ENCODE results near the gene PIGM. TPM values are rescaled to one million over a fixed set of nuclear protein-coding genes. Genes with fewer than 3 reads are reported as not detected.

PIGM gene
- total RNA-seq, 6 experiments from 2014 or later: 3.3 to 4.7 (median 3.9) TPM

DNA sequence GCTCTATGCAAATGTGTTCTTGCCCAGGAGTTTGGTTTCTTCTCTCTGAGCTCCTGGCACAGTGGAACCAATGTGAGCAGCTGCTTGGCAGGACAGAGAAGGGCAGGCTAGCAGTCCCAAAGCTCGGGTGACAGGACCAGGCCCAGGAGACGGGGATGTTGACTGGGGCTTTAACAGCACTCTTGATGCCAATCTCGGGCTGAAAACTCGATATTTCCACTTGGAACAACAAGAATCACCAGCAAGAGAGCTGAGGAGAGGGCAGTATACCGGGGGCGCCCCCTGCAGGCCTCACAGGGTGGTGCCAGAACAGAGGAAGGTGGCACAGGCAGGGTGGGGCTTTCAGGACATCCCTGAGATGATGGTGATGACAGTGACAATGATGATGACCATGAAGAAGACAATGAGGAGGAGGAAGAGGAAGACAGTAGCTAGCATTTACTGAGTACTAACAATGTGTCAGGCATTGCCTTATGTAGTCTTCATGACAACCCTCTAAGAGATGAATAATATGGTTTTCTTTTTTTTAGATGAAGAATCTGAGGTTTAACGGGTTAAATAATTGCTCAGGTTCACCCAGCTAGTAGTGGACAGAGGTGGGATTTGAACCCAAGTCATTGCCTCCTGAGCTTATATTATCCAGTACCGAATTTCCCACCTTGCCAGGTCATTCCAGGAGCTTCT is 46.9 kb upstream of the PIGM start:
- no peak for TF ChIP-seq POLR2A (IDR thresholded peaks at IDR 0.05)
- TF ChIP-seq, protein P1, sequence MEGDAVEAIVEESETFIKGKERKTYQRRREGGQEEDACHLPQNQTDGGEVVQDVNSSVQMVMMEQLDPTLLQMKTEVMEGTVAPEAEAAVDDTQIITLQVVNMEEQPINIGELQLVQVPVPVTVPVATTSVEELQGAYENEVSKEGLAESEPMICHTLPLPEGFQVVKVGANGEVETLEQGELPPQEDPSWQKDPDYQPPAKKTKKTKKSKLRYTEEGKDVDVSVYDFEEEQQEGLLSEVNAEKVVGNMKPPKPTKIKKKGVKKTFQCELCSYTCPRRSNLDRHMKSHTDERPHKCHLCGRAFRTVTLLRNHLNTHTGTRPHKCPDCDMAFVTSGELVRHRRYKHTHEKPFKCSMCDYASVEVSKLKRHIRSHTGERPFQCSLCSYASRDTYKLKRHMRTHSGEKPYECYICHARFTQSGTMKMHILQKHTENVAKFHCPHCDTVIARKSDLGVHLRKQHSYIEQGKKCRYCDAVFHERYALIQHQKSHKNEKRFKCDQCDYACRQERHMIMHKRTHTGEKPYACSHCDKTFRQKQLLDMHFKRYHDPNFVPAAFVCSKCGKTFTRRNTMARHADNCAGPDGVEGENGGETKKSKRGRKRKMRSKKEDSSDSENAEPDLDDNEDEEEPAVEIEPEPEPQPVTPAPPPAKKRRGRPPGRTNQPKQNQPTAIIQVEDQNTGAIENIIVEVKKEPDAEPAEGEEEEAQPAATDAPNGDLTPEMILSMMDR (IDR thresholded peaks at IDR 0.05): peak; percentile 57 to 83 (median 66)
- Histone ChIP-seq H3K4me3 (no peak overlapping the region), H3K4me1 (peaks cover 0 to 1% (median 0%) of the 10 kb centered on the region in 4 donors), H3K27ac (no peak overlapping the region), H3K9me3 (no peaks in the 10 kb centered on the region), H3K27me3 (no peaks in the 10 kb centered on the region), H3K36me3 (no peaks in the 10 kb centered on the region)
- intact Hi-C loops (cut with DNase I): no loop called here
- 21% methylated on average over 7 of the region's 8 CpGs for WGBS (ENCODE audit: insufficient coverage, low coverage, low lambda C conversion rate, missing lambda C conversion rate)
- DNase-seq (peak in 1 of 3 donors; percentile 57), ATAC-seq (peak; percentile 72 to 83 (median 76))

DNA sequence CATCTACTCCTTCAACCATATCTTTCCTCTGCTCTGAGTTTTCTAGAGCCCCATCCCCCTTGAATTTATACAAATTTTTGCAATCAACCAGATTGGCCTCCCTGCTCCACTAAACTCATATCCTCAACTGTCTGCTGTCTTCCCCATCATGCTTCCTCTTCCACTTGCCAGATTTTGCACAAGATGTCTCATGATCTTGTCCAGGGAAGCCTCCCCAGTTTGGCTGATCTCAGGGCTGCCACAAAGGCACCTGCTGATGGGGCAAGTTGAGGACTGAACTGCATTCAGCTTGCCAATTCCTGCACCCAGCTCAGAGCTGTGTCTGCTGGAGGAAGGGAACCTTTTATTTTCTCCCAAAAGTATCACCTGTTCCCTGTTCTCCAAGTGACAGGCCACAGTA is 45.7 kb upstream of the PIGM start:
- no peaks in the 10 kb centered on the region for H3K9me3 ChIP-seq
- no peak overlapping the region for H3K27ac ChIP-seq
- TF ChIP-seq POLR2A (IDR thresholded peaks at IDR 0.05): no peak
- TF ChIP-seq, protein P1 (IDR thresholded peaks at IDR 0.05): no peak
- no peaks in the 10 kb centered on the region for H3K36me3 ChIP-seq
- intact Hi-C loops (cut with DNase I): no loop called here
- DNase-seq (no peak), ATAC-seq (peak in 3 of 4 donors; percentile 25 to 42 (median 29))
- no peak overlapping the region for H3K4me3 ChIP-seq
- H3K4me1 ChIP-seq: no peaks in the 10 kb centered on the region
- H3K27me3 ChIP-seq: no peaks in the 10 kb centered on the region

DNA sequence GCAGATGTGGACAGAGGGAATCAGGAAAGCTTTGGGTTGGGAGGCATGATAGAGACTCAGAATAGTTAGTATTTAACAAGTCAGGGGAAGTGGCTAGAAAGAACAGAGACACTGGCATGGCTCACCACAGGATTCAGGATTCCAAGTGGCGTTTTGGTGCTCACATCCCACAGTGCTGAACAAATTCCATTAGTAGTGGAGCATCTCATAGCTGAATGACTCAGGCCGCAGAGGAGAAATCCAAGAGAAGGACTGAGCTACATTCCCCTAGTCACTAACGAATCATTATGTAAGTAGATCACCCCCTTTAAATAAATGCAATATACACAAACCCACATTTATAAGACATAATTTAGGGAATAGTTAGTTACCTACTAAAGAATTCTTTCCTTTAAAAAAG is 44.5 kb upstream of the PIGM start:
- WGBS (ENCODE audit: insufficient coverage, low coverage, low lambda C conversion rate, missing lambda C conversion rate): 75% methylated on average over 3 of the region's 3 CpGs
- Histone ChIP-seq H3K9me3 (no peaks in the 10 kb centered on the region), H3K4me1 (no peaks in the 10 kb centered on the region), H3K36me3 (no peaks in the 10 kb centered on the region), H3K27me3 (no peaks in the 10 kb centered on the region), H3K4me3 (no peak overlapping the region), H3K27ac (no peak overlapping the region)
- DNase-seq: no peak
- TF ChIP-seq, protein P1 (IDR thresholded peaks at IDR 0.05): no peak
- no peak for TF ChIP-seq POLR2A (IDR thresholded peaks at IDR 0.05)
- ATAC-seq: no peak
- intact Hi-C loops (cut with DNase I): no loop called here

DNA sequence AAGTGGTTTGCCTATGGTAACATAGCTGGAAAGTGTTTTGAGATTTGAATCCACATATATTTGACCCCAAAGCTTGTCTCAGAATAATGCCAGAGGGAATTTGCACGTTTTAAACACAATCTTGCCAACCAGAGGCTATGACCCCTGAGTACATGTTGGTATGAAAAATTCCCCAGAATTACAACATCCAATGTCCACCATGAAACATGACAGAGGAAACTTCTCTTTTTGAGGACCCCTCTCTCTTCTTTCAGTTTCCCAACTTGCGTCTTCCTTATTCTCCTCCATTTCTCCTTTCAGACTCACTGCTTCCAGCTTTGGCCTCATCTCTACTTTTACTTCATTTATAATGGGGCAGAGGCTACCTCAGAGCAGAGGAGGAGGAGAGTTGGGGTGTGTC is 44.0 kb upstream of the PIGM start:
- peaks cover 0 to under 1% (median 0%) of the 10 kb centered on the region in 4 donors for H3K4me1 ChIP-seq
- ATAC-seq (peak in 3 of 4 donors; percentile 13 to 48 (median 19)), DNase-seq (no peak)
- 39% methylated on average over 2 of the region's 2 CpGs for WGBS (ENCODE audit: insufficient coverage, low coverage, low lambda C conversion rate, missing lambda C conversion rate)
- H3K27me3 ChIP-seq: no peaks in the 10 kb centered on the region
- H3K9me3 ChIP-seq: no peaks in the 10 kb centered on the region
- no peak overlapping the region for H3K27ac ChIP-seq
- no peaks in the 10 kb centered on the region for H3K36me3 ChIP-seq
- no peak overlapping the region for H3K4me3 ChIP-seq
- intact Hi-C loops (cut with DNase I): no loop called here
- no peak for TF ChIP-seq POLR2A (IDR thresholded peaks at IDR 0.05)
- TF ChIP-seq, protein P1 (IDR thresholded peaks at IDR 0.05): no peak

All from right lobe of liver (tissue), 6 donors.